ENCODE measurements around the gene DHX9.

- TF ChIP-seq POLR2AphosphoS5 (IDR thresholded peaks at IDR 0.05; ENCODE audit: low read depth, low read length) (no peak), CTCF (IDR thresholded peaks at IDR 0.05) (no peak), TCF7L2 (IDR thresholded peaks at IDR 0.05; ENCODE audit: low read depth, low read length) (no peak)
- TF ChIP-seq, protein P1, sequence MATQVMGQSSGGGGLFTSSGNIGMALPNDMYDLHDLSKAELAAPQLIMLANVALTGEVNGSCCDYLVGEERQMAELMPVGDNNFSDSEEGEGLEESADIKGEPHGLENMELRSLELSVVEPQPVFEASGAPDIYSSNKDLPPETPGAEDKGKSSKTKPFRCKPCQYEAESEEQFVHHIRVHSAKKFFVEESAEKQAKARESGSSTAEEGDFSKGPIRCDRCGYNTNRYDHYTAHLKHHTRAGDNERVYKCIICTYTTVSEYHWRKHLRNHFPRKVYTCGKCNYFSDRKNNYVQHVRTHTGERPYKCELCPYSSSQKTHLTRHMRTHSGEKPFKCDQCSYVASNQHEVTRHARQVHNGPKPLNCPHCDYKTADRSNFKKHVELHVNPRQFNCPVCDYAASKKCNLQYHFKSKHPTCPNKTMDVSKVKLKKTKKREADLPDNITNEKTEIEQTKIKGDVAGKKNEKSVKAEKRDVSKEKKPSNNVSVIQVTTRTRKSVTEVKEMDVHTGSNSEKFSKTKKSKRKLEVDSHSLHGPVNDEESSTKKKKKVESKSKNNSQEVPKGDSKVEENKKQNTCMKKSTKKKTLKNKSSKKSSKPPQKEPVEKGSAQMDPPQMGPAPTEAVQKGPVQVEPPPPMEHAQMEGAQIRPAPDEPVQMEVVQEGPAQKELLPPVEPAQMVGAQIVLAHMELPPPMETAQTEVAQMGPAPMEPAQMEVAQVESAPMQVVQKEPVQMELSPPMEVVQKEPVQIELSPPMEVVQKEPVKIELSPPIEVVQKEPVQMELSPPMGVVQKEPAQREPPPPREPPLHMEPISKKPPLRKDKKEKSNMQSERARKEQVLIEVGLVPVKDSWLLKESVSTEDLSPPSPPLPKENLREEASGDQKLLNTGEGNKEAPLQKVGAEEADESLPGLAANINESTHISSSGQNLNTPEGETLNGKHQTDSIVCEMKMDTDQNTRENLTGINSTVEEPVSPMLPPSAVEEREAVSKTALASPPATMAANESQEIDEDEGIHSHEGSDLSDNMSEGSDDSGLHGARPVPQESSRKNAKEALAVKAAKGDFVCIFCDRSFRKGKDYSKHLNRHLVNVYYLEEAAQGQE (IDR thresholded peaks at IDR 0.05; ENCODE audit: insufficient read depth in 1 of 2, low read depth in 2 of 2, low read length in 1 of 2), result no peak
Observed at GRCh38 chr1:182925661-182926060, 86.5 kb downstream of the DHX9 start.

All from Panc1 (cell line).